Spleen (tissue), 11 donors: ENCODE measurements around the gene TANC1. TPM values are rescaled to one million over a fixed set of nuclear protein-coding genes. Genes with fewer than 3 reads are reported as not detected.

ENCODE experiments used
- DNase-seq: peaks from one replicate; pipeline ENCODE4 v3.0.0-alpha.2; 2020
- H3K27ac ChIP-seq, 8 donors: fragments of 200-600 bp; sonication (generic) in 7 of 8; 1 replicate in 4 of 8; 2 replicates in 4 of 8; pipeline versions ENCODE4 v1.5.0 to v1.8.0; 2016 to 2021; ENCODE audit warnings: inconsistent platforms in 4 of 8, mild to moderate bottlenecking in 4 of 8, moderate library complexity in 1 of 8
- H3K27me3 ChIP-seq, 7 donors: fragments of 200-600 bp; sonication (generic) in 6 of 7; replicated peaks in 1 of 7; 1 replicate in 4 of 7; 2 replicates in 3 of 7; pipeline versions ENCODE4 v1.5.0 to v1.8.0; 2016 to 2021; ENCODE audit warnings: inconsistent platforms in 3 of 7, mild to moderate bottlenecking in 1 of 7
- H3K36me3 ChIP-seq, 6 donors: fragments of 200-600 bp; sonication (generic) in 5 of 6; 1 replicate in 4 of 6; 2 replicates in 2 of 6; pipeline versions ENCODE4 v1.5.0 to v1.8.0; 2016 to 2021; ENCODE audit warnings: inconsistent platforms in 2 of 6
- H3K4me1 ChIP-seq, 6 donors: fragments of 200-600 bp; sonication (generic) in 5 of 6; 1 replicate in 3 of 6; 2 replicates in 3 of 6; pipeline versions ENCODE4 v1.5.0 to v1.8.0; 2016 to 2021; ENCODE audit warnings: inconsistent platforms in 3 of 6
- H3K4me3 ChIP-seq, 8 donors: fragments of 200-600 bp; sonication (generic) in 7 of 8; 1 replicate in 4 of 8; 2 replicates in 4 of 8; pipeline versions ENCODE4 v1.5.0 to v1.8.0; 2016 to 2021; ENCODE audit warnings: inconsistent platforms in 4 of 8, mild to moderate bottlenecking in 4 of 8, moderate library complexity in 2 of 8
- H3K9me3 ChIP-seq, 8 donors: fragments of 200-600 bp; sonication (generic) in 7 of 8; 1 replicate in 4 of 8; 2 replicates in 4 of 8; pipeline versions ENCODE4 v1.5.0 to v1.8.0; 2016 to 2021; ENCODE audit warnings: inconsistent platforms in 4 of 8
- CTCF ChIP-seq, 11 experiments: fragments of 200-600 bp in 7 of 11; fragments of 450-650 bp in 4 of 11; sonication (generic) in 4 of 11; IDR thresholded peaks in 8 of 11; conservative IDR thresholded peaks in 3 of 11; 1 replicate in 7 of 11; 2 replicates in 4 of 11; pipeline versions ENCODE4 v1.4.0 to v1.8.0; 2016 to 2021; ENCODE audit warnings: antibody characterized with exemption in 11 of 11, inconsistent platforms in 4 of 11, mild to moderate bottlenecking in 1 of 11
- POLR2A ChIP-seq, 3 donors: fragments of 450-650 bp; IDR thresholded peaks; one replicate each; pipeline ENCODE4 v1.5.1; 2017; ENCODE audit warnings: antibody characterized with exemption in 3 of 3, mild to moderate bottlenecking in 1 of 3
- POLR2AphosphoS5 ChIP-seq, 3 donors: sonication (generic); formaldehyde crosslinking; IDR thresholded peaks; one replicate each; pipeline ENCODE4 v1.5.1; 2017; ENCODE audit warnings: antibody characterized with exemption in 3 of 3
- WGBS, 5 donors: extraction: QIAGEN DNeasy Blood & Tissue Kit in 3 of 5; methylation state at CpG; one replicate each; pipeline versions ENCODE4 v1.1.5 to v1.1.7; 2013 to 2018; 5-methylcytosine and 5-hydroxymethylcytosine counted together
- intact Hi-C: fragments of 100-400 bp; cut with DNase I; formaldehyde crosslinking; loops from one replicate; pipeline ENCODE4 v1.15.0; 2023; ENCODE audit warnings: low total_unique reads
- polyA plus RNA-seq, 3 donors: library from polyadenylated mRNA; stranded (reverse); fragments of 200-250 nt; gene quantifications; one replicate each; pipeline ENCODE4 v1.2.1, GENCODE V29; 2013
- total RNA-seq, 7 donors: library from RNA; depleted of rRNA in 3 of 7; stranded (reverse); fragments of >200 nt in 3 of 7; fragmentation: NEBNext Ultra II Directional in 4 of 7; extraction: Animal tissue kit (Norgen Biotek cat#: 25700) in 4 of 7; gene quantifications; one replicate each; pipeline versions ENCODE4 v1.1.0 to v1.2.1, GENCODE V29; 2016 to 2021
- donor health status: healthy with polysubstance abuse.
- donor health status: DM: no; HTN: no; CAD: no; lungs with moderate emphysema.
- donor health status: DM: no; HTN: no; CAD: no.
- donor health status: Bipolar disorder and iron deficiency.
- donor health status: healthy.
- donor health status: DM: no; HTN: no; CAD: no.
- donor health status: DM: yes; HTN: yes; CAD: no.

TANC1 gene
- total and polyA plus RNA-seq, 10 donors: 3.1 to 28.2 (median 21.7) TPM

GRCh38 chr2:158931572-158931971 lies 36.9 kb upstream of the TANC1 start:
- H3K27ac ChIP-seq: no peak overlapping the region
- H3K4me3 ChIP-seq: no peak overlapping the region
- no peaks in the 10 kb centered on the region for H3K36me3 ChIP-seq
- H3K4me1 ChIP-seq: no peaks in the 10 kb centered on the region
- 40 to 53% (median 43%) methylated on average over 2 of the region's 2 CpGs for WGBS, 5 donors
- intact Hi-C loops: no loop called here
- DNase-seq: no peak
- H3K9me3 ChIP-seq: peaks cover 0 to 9% (median 2%) of the 10 kb centered on the region in 8 donors
- no peaks in the 10 kb centered on the region for H3K27me3 ChIP-seq
- TF ChIP-seq POLR2A (IDR thresholded peaks at IDR 0.05) (no peak), CTCF (IDR thresholded peaks at IDR 0.05 in 8 of 11, conservative IDR thresholded peaks at IDR 0.05 in 3 of 11) (no peak), POLR2AphosphoS5 (IDR thresholded peaks at IDR 0.05) (no peak)

DNA sequence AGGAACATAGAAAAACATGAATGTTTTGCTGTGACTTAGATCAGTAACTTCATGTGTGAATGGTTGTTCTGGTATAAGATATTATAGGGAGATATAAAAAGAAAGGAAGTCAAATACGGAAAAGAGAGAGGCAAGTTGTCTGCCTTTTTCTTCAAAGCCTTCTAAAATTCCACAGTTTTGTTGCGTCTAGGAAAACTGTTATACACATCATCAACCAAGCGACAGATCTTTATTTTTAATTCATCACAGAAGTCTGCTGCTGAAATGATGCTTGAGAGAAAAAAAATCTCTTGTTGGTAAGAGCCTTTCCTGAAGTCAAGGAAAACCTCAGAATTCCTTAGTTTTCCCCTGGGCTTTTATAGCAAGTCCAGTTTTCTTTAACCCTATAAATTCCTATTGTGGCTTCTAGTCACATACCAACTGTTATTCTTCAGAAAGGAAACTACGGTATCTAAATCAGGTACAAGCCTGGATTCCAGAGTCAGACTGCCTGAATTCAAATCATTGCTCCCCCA lies 36.3 kb upstream of the TANC1 start:
- Histone ChIP-seq H3K36me3 (no peaks in the 10 kb centered on the region), H3K4me3 (no peak overlapping the region), H3K27me3 (no peaks in the 10 kb centered on the region), H3K4me1 (no peaks in the 10 kb centered on the region), H3K9me3 (peaks cover 0 to 9% (median 2%) of the 10 kb centered on the region in 8 donors), H3K27ac (no peak overlapping the region)
- intact Hi-C loops: no loop called here
- 71 to 81% (median 72%) methylated on average over 4 of the region's 4 CpGs for WGBS, 5 donors
- no peak for DNase-seq
- TF ChIP-seq POLR2AphosphoS5 (IDR thresholded peaks at IDR 0.05) (no peak), POLR2A (IDR thresholded peaks at IDR 0.05) (no peak), CTCF (IDR thresholded peaks at IDR 0.05 in 8 of 11, conservative IDR thresholded peaks at IDR 0.05 in 3 of 11) (no peak)

DNA sequence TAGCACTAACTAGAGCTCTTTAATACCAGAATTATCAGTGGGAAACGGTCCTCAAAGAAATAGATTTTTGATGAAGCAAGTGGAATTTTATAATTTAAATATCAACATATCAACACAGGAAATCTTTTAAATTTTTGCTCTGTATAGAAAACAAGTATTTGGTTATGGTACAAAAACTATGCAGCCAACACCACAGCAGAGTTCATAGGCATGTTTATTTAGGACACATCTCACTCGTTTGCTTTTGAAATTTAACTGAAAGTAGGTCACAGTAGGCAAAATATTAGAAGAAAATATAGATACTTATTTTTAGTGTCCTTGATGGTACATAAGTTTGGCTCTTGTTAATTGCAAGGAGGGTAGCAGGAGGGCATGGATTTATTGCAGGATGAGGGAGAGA lies 34.3 kb upstream of the TANC1 start:
- peaks cover 0 to 5% (median 2%) of the 10 kb centered on the region in 8 donors for H3K9me3 ChIP-seq
- intact Hi-C loops: no loop called here
- TF ChIP-seq POLR2AphosphoS5 (IDR thresholded peaks at IDR 0.05): no peak
- TF ChIP-seq POLR2A (IDR thresholded peaks at IDR 0.05): no peak
- no peak for TF ChIP-seq CTCF (IDR thresholded peaks at IDR 0.05 in 8 of 11, conservative IDR thresholded peaks at IDR 0.05 in 3 of 11)
- H3K4me1 ChIP-seq: no peaks in the 10 kb centered on the region
- no peaks in the 10 kb centered on the region for H3K36me3 ChIP-seq
- H3K27me3 ChIP-seq: no peaks in the 10 kb centered on the region
- no peak overlapping the region for H3K27ac ChIP-seq
- H3K4me3 ChIP-seq: no peak overlapping the region
- WGBS, 5 donors: 67 to 91% (median 82%) methylated on average over 2 of the region's 2 CpGs
- no peak for DNase-seq

DNA sequence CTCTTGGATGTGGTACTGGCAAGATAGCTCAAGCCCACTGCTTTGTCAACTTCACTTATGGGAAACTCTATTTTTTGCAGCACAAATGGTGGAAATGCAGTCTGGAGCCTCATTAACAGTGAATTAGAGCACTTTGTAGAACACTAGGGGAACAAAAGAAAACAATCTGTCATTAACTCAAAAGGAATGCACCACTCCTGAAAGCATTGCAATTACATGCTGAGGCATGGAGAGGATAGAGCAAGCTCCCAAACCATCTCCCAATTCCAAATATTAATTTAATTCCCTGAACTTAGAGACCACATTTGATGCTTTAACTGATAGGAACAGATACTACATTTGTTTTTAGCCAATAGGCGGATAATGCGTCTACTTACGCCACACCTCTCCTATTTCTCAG lies 32.8 kb upstream of the TANC1 start:
- no peak for TF ChIP-seq POLR2A (IDR thresholded peaks at IDR 0.05)
- Histone ChIP-seq H3K27me3 (no peaks in the 10 kb centered on the region), H3K27ac (no peak overlapping the region), H3K4me1 (no peaks in the 10 kb centered on the region), H3K36me3 (no peaks in the 10 kb centered on the region), H3K4me3 (no peak overlapping the region), H3K9me3 (peaks cover 0 to 4% (median 0%) of the 10 kb centered on the region in 8 donors)
- intact Hi-C loops: no loop called here
- no peak for DNase-seq
- WGBS, 5 donors: 95 to 99% (median 96%) methylated on average over 3 of the region's 3 CpGs

- H3K4me3 ChIP-seq: no peak overlapping the region
- no peaks in the 10 kb centered on the region for H3K4me1 ChIP-seq
- no peak for DNase-seq
- TF ChIP-seq POLR2AphosphoS5 (IDR thresholded peaks at IDR 0.05) (peak in 1 of 3 donors; percentile 42), POLR2A (IDR thresholded peaks at IDR 0.05) (no peak)
- intact Hi-C loops: no loop called here
- no peaks in the 10 kb centered on the region for H3K27me3 ChIP-seq
- peak overlapping the region in 1 of 8 donors; percentile 8 for H3K27ac ChIP-seq
- H3K9me3 ChIP-seq: peaks cover 0 to 4% (median 0%) of the 10 kb centered on the region in 8 donors
- H3K36me3 ChIP-seq: no peaks in the 10 kb centered on the region
- 65 to 82% (median 75%) methylated on average over 2 of the region's 2 CpGs for WGBS, 5 donors
Observed at GRCh38 chr2:158936978-158937377, 31.5 kb upstream of the TANC1 start.
